Measurements from ENCODE around the gene MLLT6. TPM values are rescaled to one million over a fixed set of nuclear protein-coding genes. Genes with fewer than 3 reads are reported as not detected.

Gene MLLT6
- total and polyA plus RNA-seq, 4 donors = 18.4 to 94.1 (median 61.8) TPM

DNA sequence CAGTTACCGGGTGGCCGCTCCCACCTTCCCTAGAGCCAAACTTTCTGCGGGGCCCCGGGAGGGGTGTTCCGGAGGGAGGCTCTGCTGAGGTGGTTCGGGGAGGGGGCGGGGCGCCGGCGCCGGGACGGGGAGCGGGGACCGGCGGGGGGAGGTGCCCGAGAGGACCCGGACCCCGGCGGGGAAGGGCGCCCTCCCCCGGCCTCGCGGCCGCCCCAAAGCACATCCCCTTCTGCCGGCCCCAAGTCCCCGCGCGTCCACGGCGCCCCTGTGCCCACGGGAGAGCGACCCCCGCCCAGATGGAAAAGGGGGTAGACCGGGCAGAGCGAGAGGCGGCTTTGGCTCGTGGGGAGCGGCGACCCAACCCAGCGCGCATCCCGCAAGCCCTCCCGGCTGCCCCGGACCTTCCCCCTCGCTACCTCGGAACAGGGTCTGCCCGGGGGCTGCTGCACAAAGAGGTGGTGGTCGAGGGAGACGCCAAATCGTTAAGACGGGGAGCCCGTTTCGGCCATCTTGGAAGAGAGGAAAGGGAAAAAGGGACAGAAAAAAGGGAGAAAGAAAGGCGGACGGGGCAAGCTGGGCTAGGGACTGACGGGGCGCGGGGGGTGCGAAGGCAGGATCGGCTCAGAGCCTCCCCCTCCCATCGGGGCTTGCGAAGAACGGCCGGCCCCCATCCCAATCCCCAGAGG, 42.5 kb downstream of the MLLT6 start:
- Histone ChIP-seq H3K27me3 (ENCODE audit: control insufficient read depth, insufficient read depth, low read length) (no peaks in the 10 kb centered on the region), H3K27ac (ENCODE audit: low read depth, low read length) (peak overlapping the region; percentile 91), H3K9me3 (ENCODE audit: control insufficient read depth, insufficient read depth, low read length) (no peaks in the 10 kb centered on the region), H3K4me3 (ENCODE audit: low read depth, low read length) (peak overlapping the region; percentile 98), H3K36me3 (ENCODE audit: control insufficient read depth, insufficient read depth, low read length) (peaks cover 5% of the 10 kb centered on the region), H3K4me1 (ENCODE audit: control insufficient read depth, insufficient read depth, low read length) (peaks cover 74% of the 10 kb centered on the region)
- DNase-seq (ENCODE audit: low read depth in 4 of 6, low spot score in 6 of 6) = peak in 2 of 6 donors; percentile 51 to 71
- WGBS (ENCODE audit: insufficient coverage) = 0% methylated on average over 54 of the region's 64 CpGs

DNA sequence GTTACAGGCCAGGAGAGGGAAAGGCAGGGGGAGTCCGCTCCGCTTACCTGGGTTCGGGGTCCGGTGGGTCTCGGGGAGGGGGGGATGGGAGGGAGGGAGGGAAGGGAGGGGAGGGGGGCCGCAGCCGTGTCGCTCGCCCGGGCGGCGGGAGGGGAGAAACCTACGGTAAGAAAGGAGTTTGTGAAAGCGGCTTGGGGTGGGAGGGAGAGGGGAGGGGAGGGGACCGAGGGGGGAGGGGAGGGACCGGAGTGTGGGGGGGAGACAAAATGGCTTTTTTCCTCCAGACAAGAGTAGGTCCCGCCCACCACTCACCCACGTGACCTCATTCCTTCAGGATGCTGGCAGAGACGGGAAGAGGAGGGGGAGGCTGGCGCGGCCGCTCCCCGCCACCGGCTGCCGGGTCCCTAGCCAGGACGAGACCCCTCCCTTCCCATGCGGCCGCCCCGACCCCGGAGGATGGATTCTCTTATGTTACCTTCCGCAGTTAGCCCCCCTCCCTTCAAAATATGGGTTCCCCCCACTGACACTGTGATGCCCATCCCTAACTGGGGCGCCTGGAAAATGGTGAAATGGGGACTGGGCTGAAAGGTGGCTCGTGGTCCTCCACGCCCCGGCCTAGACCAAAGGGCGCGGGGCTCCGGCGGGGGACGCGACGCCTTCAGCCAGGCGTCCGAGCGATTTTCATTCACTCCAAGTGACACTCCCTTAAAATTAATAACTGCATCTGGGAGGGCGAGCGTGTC, 43.2 kb downstream of the MLLT6 start, which contains the start of gene PCGF2:
TSS of gene PCGF2 (minus strand) at position 188 of the 743 bp plus-strand sequence. CDS start 7,934 bp downstream, outside the sequence.
- peaks cover 74% of the 10 kb centered on the region for H3K4me1 ChIP-seq (ENCODE audit: control insufficient read depth, insufficient read depth, low read length)
- WGBS (ENCODE audit: insufficient coverage) = under 1% methylated on average over 24 of the region's 47 CpGs

DNA sequence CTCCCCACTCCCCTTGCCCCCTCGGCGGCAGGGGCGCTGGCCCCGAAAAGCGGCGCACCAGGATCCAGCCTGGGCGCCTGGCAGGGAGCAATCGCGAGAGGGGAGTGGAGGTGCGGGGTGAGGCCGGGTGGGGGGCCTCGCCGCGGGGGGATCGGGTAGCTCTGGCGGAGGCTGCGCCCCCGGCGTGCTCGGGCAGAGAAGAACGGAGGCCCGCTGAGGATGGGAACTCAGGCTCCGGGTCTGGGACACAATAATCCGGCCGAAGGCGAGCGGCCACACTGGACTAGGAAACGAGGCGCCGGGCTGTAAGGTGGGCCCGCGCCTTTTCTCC, 43.8 kb downstream of the MLLT6 start:
- Histone ChIP-seq H3K4me1 (ENCODE audit: control insufficient read depth, insufficient read depth, low read length) (peaks cover 74% of the 10 kb centered on the region), H3K27ac (ENCODE audit: low read depth, low read length) (peak overlapping the region; percentile 93), H3K4me3 (ENCODE audit: low read depth, low read length) (peak overlapping the region; percentile 97), H3K9me3 (ENCODE audit: control insufficient read depth, insufficient read depth, low read length) (no peaks in the 10 kb centered on the region), H3K27me3 (ENCODE audit: control insufficient read depth, insufficient read depth, low read length) (no peaks in the 10 kb centered on the region), H3K36me3 (ENCODE audit: control insufficient read depth, insufficient read depth, low read length) (no peaks in the 10 kb centered on the region)
- WGBS (ENCODE audit: insufficient coverage) = 0% methylated on average over 32 of the region's 32 CpGs
- DNase-seq (ENCODE audit: low read depth in 4 of 6, low spot score in 6 of 6) = no peak

More for the DNA sequence above, 43.2 kb downstream of the MLLT6 start, which contains the start of gene PCGF2:
- Histone ChIP-seq H3K4me3 (ENCODE audit: low read depth, low read length) (peak within 1 kb of the TSS; percentile 98), H3K27me3 (ENCODE audit: control insufficient read depth, insufficient read depth, low read length) (no peaks in the 10 kb centered on the region), H3K9me3 (ENCODE audit: control insufficient read depth, insufficient read depth, low read length) (no peaks in the 10 kb centered on the region), H3K36me3 (ENCODE audit: control insufficient read depth, insufficient read depth, low read length) (peaks cover 4% of the 10 kb centered on the region), H3K27ac (ENCODE audit: low read depth, low read length) (peak within 1 kb of the TSS; percentile 93)
- DNase-seq (ENCODE audit: low read depth in 4 of 6, low spot score in 6 of 6) = peak in 4 of 6 donors; percentile 93 to 99 (median 98)

DNA sequence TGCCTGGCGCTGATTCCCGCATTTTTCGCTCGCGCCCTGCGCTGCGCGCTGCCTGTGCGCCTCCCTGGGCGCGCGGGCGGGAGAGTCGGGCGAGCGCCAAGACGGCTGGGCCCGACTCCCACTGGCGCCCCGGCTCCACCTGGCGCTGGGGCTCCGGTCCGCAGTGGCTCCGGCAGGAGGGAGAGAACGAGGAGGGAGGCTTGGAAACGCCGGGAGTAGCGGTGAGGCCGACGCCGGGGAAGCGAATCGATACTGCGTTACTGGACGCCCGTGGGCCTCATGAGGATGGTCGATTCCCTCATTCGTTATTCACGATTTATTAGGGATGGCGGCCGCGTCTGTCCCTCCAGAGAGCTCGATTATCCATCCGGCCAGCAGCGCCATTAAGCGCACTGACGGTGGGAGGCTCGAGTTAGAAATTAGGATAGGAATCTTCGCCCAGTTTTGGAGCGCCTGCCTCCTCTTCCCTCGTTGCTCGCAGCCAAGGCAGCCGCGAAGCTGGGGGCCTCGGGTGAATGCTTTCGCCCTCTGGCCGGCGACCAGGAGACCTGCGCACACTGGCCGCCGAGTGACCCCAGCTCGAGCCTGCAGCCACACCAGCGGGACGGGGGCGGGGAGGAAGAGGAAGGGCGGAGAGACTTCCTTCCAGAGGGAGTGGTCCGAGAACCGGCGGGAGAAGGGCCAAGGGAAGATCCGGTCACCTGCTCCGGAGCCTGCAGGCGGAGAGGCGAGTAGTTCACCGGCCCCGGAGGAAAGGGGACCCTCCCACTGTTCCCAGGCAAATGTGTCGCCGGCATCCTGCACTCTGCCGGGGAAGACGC, 44.4 kb downstream of the MLLT6 start:
- Histone ChIP-seq H3K9me3 (ENCODE audit: control insufficient read depth, insufficient read depth, low read length) (no peaks in the 10 kb centered on the region), H3K27me3 (ENCODE audit: control insufficient read depth, insufficient read depth, low read length) (no peaks in the 10 kb centered on the region), H3K27ac (ENCODE audit: low read depth, low read length) (peak overlapping the region; percentile 93), H3K4me3 (ENCODE audit: low read depth, low read length) (peak overlapping the region; percentile 97), H3K4me1 (ENCODE audit: control insufficient read depth, insufficient read depth, low read length) (peaks cover 72% of the 10 kb centered on the region), H3K36me3 (ENCODE audit: control insufficient read depth, insufficient read depth, low read length) (no peaks in the 10 kb centered on the region)
- peak in 2 of 6 donors; percentile 85 to 88 for DNase-seq (ENCODE audit: low read depth in 4 of 6, low spot score in 6 of 6)
- under 1% methylated on average over 79 of the region's 79 CpGs for WGBS (ENCODE audit: insufficient coverage)

DNA sequence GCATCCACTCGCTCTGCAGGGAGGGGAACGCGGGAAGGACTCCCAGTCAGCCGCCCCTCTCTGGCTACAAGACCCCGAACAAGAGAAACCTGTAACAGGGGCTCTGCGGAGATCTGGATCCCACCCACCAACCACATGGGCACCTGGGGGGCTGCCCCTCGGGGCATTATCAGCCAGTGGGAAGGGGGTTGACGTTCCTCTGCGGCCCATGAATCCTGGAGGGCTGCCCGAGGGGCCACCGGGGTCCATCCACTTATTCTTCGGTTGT, 44.9 kb downstream of the MLLT6 start:
- WGBS (ENCODE audit: insufficient coverage) = 0% methylated on average over 10 of the region's 12 CpGs

DNA sequence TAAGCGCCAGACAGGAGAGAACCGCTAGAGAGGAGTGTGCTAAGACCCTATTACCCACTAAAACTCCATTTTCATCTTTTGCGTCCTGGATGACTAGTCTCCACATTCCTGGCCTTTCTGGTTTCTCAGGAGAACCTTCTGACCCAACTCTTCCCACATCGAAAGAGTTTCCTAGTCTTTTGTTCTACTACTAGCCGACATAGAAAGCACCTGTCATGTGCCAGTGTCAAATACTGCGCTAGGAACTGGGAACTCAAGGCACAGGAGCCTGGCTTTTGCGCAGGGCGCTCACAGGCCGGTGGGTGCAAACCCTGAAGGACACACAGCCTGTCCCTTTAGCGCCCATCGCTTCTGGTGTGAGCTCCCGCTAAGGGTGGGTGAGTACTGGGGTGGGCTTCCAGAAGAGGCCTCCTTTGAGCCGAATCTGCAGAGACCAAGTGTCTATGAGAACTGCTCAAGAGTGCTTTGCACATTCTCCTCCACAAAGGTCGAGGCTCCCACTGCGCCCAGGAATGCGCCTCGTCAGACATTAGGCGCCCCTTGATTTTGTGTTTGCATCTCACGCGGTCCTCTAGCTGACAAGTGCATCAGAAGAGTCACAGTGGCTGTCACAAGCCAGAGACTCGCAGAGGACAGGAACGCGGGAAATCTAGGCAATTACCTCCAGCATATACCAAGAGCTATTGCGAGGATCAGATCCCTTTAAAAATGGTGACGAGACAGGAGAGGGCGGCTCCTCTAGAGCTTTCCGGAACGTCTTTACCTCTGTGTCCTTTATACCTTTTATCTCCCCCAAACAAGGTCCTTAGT, 45.4 kb downstream of the MLLT6 start:
- peak in 2 of 6 donors; percentile 70 to 91 for DNase-seq (ENCODE audit: low read depth in 4 of 6, low spot score in 6 of 6)
- Histone ChIP-seq H3K4me1 (ENCODE audit: control insufficient read depth, insufficient read depth, low read length) (peaks cover 63% of the 10 kb centered on the region), H3K36me3 (ENCODE audit: control insufficient read depth, insufficient read depth, low read length) (peaks cover 7% of the 10 kb centered on the region), H3K4me3 (ENCODE audit: low read depth, low read length) (peak overlapping the region; percentile 97), H3K27ac (ENCODE audit: low read depth, low read length) (peak overlapping the region; percentile 93), H3K9me3 (ENCODE audit: control insufficient read depth, insufficient read depth, low read length) (no peaks in the 10 kb centered on the region), H3K27me3 (ENCODE audit: control insufficient read depth, insufficient read depth, low read length) (no peaks in the 10 kb centered on the region)
- whole genome bisulfite sequencing (ENCODE audit: insufficient coverage) = 9% methylated on average over 25 of the region's 28 CpGs

More for the DNA sequence above, 44.9 kb downstream of the MLLT6 start:
- Histone ChIP-seq H3K4me1 (ENCODE audit: control insufficient read depth, insufficient read depth, low read length) (peaks cover 68% of the 10 kb centered on the region), H3K27me3 (ENCODE audit: control insufficient read depth, insufficient read depth, low read length) (no peaks in the 10 kb centered on the region), H3K27ac (ENCODE audit: low read depth, low read length) (peak overlapping the region; percentile 93), H3K4me3 (ENCODE audit: low read depth, low read length) (peak overlapping the region; percentile 97), H3K36me3 (ENCODE audit: control insufficient read depth, insufficient read depth, low read length) (peaks cover 2% of the 10 kb centered on the region), H3K9me3 (ENCODE audit: control insufficient read depth, insufficient read depth, low read length) (no peaks in the 10 kb centered on the region)
- no peak for DNase-seq (ENCODE audit: low read depth in 4 of 6, low spot score in 6 of 6)

DNA sequence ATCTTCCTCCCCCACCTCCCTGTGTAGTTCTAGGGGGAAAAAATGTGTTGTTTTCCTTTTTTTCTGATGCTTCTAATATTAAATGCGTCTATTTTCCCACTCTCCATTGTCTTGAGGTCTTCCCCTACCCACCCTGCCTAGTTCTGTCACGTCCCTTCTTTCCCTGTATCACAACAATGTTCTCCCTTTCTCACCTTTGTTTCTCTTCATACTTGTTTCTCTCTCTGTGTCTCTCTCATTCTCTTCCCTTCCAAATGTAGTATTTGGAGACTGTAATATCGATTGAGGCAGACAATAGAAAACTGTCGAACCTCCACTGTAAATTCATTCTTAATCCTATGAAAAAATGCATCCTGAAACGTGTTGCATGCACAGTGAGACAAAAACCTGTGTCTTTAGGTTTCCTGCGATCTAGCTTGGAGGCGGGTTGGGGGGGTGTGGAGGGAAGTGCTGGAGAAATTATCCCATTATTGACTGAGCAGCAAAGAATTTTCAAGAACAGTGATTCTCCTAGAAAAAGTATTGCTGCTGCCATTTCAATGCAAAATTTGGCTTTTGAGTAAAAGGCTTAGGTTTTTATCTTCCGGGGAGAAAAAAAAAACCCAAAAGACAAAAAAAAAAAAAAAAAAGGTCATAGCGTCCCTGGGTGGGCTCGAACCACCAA, 46.2 kb downstream of the MLLT6 start:
- peaks cover 56% of the 10 kb centered on the region for H3K4me1 ChIP-seq (ENCODE audit: control insufficient read depth, insufficient read depth, low read length)
- WGBS (ENCODE audit: insufficient coverage) = 9% methylated on average over 6 of the region's 10 CpGs

GRCh38 chr17:38751808-38752307, 46.8 kb downstream of the MLLT6 start:
- 0% methylated on average over 44 of the region's 44 CpGs for WGBS (ENCODE audit: insufficient coverage)
- H3K36me3 ChIP-seq (ENCODE audit: control insufficient read depth, insufficient read depth, low read length) = peaks cover 21% of the 10 kb centered on the region
- peak overlapping the region; percentile 93 for H3K27ac ChIP-seq (ENCODE audit: low read depth, low read length)
- peak in 2 of 6 donors; percentile 96 to 97 for DNase-seq (ENCODE audit: low read depth in 4 of 6, low spot score in 6 of 6)
- H3K4me1 ChIP-seq (ENCODE audit: control insufficient read depth, insufficient read depth, low read length) = peaks cover 50% of the 10 kb centered on the region
- H3K27me3 ChIP-seq (ENCODE audit: control insufficient read depth, insufficient read depth, low read length) = no peaks in the 10 kb centered on the region
- no peaks in the 10 kb centered on the region for H3K9me3 ChIP-seq (ENCODE audit: control insufficient read depth, insufficient read depth, low read length)
- peak overlapping the region; percentile 97 for H3K4me3 ChIP-seq (ENCODE audit: low read depth, low read length)

More for the DNA sequence above, 46.2 kb downstream of the MLLT6 start:
- H3K27ac ChIP-seq (ENCODE audit: low read depth, low read length) = peak overlapping the region; percentile 93
- no peaks in the 10 kb centered on the region for H3K27me3 ChIP-seq (ENCODE audit: control insufficient read depth, insufficient read depth, low read length)
- no peaks in the 10 kb centered on the region for H3K9me3 ChIP-seq (ENCODE audit: control insufficient read depth, insufficient read depth, low read length)
- peaks cover 15% of the 10 kb centered on the region for H3K36me3 ChIP-seq (ENCODE audit: control insufficient read depth, insufficient read depth, low read length)
- H3K4me3 ChIP-seq (ENCODE audit: low read depth, low read length) = peak overlapping the region; percentile 97
- DNase-seq (ENCODE audit: low read depth in 4 of 6, low spot score in 6 of 6) = no peak

Measured in spinal cord (tissue), 10 donors.